Fibroblast of skin of back (primary cell): ENCODE results near the gene NLE1.
"Not testable (repeated sequence)": the region's sequence is repeated elsewhere in the genome, so short reads cannot be mapped to it uniquely, and the experiment has no call there.

Experiments
- DNase-seq: peaks from one replicate; pipeline ENCODE4 v3.0.0-alpha.2; 2013

NLE1 gene

DNA sequence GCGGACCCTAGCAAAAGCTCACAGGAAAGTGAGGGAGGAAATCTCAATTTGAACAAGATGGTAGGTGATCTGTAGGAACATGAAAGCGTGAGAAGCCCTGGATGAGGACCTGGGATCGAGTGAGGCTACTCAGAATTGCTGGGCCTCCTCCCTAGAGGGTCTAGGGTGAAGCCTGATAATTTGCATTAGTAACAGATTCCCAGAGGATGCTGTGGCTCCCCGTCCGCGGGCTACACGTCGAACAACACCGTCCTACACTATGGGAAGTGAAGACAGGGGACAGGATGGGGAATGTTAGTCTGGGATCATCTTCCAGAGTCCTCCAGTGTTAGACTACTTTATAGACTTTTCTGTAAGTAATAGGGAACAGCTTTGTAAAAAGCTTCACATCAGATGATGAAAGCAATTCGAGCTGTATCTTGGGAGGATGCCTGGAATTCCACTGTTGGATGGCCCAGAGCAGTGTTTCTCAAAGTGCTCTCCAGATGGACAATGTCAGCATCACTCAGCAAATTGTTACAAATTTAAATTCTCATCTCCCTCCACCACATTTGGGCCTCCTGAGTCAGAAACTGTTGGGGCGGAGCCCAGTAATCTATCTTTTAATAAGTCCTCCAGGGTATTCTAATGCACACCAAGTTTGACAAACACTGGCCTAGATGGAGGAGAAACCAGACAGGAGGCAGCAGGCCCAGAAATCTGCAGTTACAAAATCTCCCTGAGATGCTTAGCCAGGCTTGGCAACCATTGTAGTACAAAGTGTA, 14.2 kb downstream of the NLE1 start:
- DNase-seq, result peak; percentile 16

DNA sequence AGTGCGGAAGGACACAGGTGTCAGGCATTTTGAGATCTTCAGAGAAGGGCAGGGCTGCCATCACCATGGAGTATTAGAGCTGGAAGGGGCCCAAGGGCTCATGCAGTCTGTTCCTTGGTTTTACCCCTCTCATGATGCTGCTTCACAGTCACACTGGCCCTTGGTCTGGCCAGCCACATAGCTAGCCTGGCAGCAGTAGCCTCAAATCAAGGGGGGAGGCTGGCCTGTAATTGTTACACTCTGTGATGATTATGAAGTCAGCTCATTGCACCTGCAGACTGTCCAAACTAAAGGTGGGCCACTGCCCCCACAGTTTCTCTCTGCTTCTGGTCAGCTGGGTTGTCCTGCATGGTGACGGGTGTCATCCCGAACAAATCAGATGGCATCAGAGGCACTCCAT, 20.8 kb downstream of the NLE1 start, which contains the start of gene FNDC8:
Gene FNDC8, plus strand, starts transcription at position 301 of the 400 bp plus-strand sequence. Its CDS starts 79 bp downstream, at position 380.
- DNase-seq, result no peak

DNA sequence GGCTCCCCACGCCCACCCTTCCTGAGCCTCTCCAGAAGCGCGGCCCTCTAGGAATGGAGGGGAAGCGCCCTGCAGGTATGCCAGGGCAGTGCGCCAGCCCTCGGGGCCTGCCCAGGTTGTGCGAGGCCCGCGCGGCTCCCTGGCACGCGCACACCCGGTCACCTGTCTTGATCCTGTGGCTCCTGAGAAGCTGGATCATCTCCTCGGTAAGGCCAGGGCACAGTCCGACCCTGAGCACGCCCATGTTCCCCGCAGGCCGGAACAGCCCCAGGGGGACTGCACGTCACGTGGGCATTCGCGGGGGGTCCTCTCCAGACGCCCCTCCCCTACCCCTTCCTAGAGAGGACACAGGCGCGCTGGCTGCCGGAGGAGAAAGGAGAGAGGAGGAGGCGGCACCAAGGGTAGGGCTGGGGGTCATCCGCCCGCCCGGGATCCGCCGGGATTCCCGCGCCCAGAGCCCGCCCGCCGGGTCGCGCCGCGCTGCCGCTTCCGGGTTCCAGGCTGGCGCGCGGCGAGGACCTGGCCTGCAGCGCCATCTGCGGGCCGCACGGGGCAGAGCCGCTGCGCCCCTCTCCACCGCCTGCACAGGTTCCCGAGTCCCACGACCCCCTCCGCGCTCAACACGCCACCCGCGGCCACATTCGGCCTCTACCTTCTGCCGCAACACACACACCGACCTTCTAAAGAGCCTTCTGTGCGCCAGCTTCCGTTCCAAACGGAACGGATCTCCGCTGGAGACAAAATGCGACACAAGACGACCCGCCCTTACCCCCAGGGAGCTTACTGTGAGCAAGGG, 22.5 kb downstream of the NLE1 start, which contains the start of gene RAD51D:
Gene RAD51D, minus strand, starts transcription at position 491 of the 796 bp plus-strand sequence. Its CDS starts 247 bp downstream, at position 244.
- DNase-seq, result peak; percentile 72

GRCh38 chr17:35117984-35118383, 24.1 kb downstream of the NLE1 start:
- peak; percentile 52 for DNase-seq

- DNase-seq, result no peak
These were observed 25.3 kb downstream of the NLE1 start for GRCh38 chr17:35116845-35117244.

DNA sequence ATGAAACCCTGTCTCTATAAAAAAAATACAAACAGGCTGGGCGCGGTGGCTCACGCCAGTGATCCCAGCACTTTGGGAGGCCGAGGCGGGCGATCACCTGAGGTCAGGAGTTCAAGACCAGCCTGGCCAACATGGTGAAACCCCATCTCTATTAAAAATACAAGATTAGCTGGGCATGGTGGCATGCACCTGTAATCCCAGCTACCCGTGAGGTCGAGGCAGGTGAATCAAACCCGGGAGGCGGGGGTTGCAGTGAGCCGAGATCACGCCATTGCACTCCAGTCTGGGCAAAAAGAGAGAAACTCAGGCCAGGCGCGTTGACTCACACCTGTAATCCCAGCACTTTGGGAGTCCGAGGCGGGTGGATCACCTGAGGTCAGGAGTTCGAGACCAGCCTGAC, 31.3 kb downstream of the NLE1 start:
- DNase-seq, result not testable (repeated sequence)

DNA sequence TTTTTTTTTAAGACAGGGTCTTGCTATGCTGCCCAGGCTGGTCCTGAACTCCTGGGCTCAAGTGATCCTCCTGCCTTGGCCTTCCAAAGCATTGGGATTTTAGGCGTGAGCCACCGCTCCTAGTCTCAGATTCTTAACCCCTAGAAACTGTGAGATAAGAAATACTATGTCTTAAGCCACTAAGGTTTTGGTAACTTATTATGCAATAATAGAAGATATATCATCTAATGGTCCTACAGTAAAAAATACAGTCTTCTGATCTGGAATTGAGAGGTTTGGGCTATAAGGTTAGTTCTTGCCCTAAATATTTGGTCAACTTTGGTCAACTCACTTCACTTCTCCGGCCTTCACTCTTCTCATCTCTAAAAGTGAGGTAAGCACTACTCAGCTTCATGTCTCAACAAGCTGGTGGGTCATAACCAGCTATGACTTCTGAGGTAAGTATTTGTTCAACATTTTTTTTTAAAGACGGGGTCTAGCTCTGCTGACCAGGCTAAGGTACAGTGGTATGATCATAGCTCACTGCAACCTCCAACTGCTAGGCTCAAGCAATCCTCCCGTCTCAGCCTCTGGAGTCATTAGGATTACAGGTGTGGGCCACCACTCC, 37.2 kb downstream of the NLE1 start:
- no peak for DNase-seq

GRCh38 chr17:35103271-35103670, 38.8 kb downstream of the NLE1 start:
- DNase-seq, result no peak

GRCh38 chr17:35101725-35102124, 40.4 kb downstream of the NLE1 start:
- DNase-seq, result no peak

DNA sequence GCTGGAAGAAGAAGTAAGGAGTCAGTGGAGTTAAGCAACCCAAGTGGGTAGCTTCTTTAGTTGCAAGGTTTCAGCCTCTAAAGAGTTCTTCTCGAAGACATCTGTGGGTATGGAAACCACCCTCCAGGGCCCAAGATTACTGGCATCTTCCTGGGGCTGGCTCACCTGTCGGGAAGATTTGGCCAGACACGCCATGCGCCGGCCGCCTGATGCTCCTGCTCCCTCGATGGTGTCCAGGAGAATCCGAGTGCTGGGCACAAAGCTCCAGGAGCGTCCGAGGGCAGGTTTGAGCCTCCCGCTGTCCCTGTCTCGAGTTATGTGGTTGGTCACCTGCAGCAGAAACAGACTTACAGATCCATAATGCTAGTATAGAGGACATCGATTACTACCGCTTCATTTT, 41.1 kb downstream of the NLE1 start:
- DNase-seq, result no peak

DNA sequence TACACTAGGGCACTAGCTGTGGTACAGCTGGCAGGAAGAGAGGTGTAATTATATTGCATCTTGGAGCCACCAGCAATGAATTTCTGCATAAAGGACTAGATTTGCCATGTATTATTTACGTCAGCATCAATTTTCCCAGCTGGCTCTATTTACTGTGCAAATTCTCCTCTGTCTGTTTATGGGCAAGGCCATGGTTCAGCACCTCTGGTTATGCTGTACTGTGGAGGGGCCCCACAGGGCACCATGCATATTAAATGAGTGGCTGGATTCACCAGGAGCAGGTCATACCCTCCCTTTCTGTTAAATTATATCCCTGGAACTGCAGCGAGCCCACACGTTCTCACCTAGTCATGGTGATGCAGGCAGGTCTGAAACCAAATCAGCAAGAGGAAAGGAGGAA, 42.2 kb downstream of the NLE1 start:
- DNase-seq, result no peak

DNA sequence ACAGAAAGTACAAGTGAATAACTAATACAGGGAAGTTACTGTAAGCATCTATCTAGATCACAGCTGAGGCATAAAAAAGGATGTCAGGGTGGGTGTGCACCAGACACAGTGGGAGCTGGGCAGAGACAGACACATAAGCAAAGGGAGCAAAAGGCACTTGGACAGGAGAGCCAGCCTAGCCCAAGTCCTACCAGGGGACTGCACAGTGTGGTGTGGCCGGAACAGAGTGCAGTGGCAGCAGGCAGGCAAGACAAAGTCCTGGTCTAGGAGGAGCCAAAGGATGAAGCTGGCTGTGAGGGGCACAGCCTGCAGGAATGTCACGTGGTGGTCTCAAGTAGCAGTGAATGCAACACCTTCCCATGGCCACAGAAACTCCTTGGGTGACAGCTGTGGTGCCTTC, 44.3 kb downstream of the NLE1 start:
- no peak for DNase-seq

DNA sequence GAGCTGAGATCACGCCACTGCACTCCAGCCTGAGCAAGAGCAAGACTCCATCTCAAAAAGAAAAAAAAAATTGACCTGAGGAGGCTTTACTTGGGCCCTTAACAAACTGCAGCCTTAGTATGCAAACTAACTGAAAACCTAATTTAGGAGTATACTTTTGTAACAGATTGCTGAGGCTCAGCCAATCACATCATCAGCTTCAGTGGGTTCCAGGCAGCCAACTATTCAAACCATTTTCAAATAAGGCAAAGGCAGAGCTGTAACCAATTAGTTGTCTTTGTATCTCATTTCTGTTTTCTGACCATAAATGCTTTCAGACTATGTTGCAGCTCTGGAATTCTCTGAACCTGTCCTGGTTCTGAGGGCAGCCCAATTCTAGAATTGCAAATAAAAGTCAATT, 46.4 kb downstream of the NLE1 start:
- DNase-seq, result no peak

GRCh38 chr17:35094902-35095301, 47.2 kb downstream of the NLE1 start:
- peak; percentile 69 for DNase-seq

GRCh38 chr17:35090707-35091106, 51.4 kb downstream of the NLE1 start:
- DNase-seq, result not testable (repeated sequence)

DNA sequence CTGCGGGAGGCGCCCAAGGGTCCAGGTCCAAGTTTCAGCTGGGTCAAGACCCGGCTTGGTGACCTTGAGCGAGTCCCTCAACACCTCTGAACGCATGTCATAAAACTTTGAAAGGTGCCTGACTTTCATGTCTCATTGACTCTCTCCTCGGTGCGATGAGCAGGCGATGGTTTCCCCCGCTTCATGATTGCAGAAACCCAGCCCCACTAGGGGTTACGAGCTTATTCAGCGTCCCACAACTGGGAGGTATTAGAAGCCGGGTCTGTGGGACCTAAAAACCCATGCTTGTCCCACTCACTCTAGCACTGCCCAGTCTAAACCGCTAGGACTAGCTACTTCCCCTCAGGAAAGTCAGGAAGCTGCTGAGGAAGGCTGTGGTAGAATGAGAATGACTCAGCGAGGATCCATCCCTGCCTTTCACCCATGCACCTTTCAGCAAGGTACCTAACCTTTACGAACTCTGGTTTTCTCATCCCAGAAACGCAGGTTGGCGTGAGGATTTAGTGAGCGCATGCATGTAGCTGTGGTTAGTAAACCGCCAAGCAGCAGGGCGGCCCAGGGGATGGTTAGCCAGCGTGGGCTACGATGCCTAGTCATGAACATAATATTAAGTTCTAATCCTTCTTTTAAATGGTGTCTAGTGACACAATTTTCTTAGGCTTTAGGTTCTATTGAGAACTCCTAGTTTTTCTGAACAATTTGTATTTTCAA, 52.4 kb downstream of the NLE1 start:
- peak; percentile 44 for DNase-seq

GRCh38 chr17:35088881-35089585, 53.1 kb downstream of the NLE1 start:
- DNase-seq, result peak; percentile 83

GRCh38 chr17:35088356-35088880, 53.7 kb downstream of the NLE1 start:
- DNase-seq, result peak; percentile 26

DNA sequence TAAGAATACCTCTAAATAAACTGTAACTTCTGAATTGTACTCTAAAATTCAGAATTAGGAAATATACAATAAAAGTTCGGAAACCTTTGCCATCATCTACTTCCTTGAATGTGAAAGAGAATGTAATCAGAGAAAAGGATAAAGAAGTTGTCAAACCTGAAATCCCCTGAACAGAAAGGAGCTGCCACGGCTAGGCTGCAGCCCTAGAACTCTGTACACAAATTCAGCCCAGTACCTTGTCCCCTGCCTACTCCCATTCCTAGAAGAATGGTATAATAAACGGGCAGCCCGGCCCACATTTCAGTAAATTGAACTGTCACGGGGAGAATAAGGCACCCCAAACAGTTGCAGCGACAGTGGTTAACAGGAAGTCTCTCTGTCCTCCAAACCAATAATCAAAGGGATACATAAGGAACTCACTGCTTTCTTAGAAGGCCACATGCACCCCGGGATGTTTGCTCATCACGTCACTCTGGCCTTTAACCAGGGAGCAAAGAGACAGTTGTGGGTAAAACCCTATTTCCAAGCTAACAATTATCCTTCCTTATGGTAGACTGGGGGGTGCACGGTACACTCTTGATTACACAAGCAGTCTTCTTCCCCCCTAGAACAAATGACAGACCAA, 54.3 kb downstream of the NLE1 start:
- peak; percentile 6 for DNase-seq

- DNase-seq, result no peak
These were observed 55.1 kb downstream of the NLE1 start for GRCh38 chr17:35086931-35087573.

- DNase-seq, result no peak
These were observed 55.9 kb downstream of the NLE1 start for GRCh38 chr17:35086164-35086563.
